Neutrophil (primary cell): ENCODE measurements around the gene KRTAP4-9.

Source experiments
- H3K27ac ChIP-seq: fragments of 200-600 bp; sonication (generic); 2 replicates; pipeline ENCODE4 v1.5.1; 2016; ENCODE audit warnings: mild to moderate bottlenecking, moderate library complexity
- H3K27me3 ChIP-seq: fragments of 200-600 bp; sonication (generic); 2 replicates; pipeline ENCODE4 v1.6.0; 2016; ENCODE audit warnings: mild to moderate bottlenecking
- H3K36me3 ChIP-seq: fragments of 200-600 bp; sonication (generic); 2 replicates; pipeline ENCODE4 v1.5.1; 2017
- H3K4me1 ChIP-seq, 2 experiments: fragments of 200-600 bp in 1 of 2; sonication (generic) in 1 of 2; 1 replicate in 1 of 2; 2 replicates in 1 of 2; pipeline versions ENCODE4 v1.5.1 to v1.6.1; 2013 to 2016; ENCODE audit warnings: low read depth in 1 of 2, low read length in 1 of 2, mild to moderate bottlenecking in 1 of 2, moderate library complexity in 1 of 2; ENCODE audit not compliant: control insufficient read depth in 1 of 2, insufficient read depth in 1 of 2
- H3K4me3 ChIP-seq, 2 experiments: fragments of 200-600 bp in 1 of 2; sonication (generic) in 1 of 2; 1 replicate in 1 of 2; 2 replicates in 1 of 2; pipeline ENCODE4 v1.5.1; 2013 to 2016; ENCODE audit warnings: low read depth in 1 of 2, low read length in 1 of 2, mild to moderate bottlenecking in 1 of 2, moderate library complexity in 1 of 2
- H3K9me3 ChIP-seq: fragments of 200-600 bp; sonication (generic); 2 replicates; pipeline ENCODE4 v1.5.1; 2016
- TF ChIP-seq, protein P1 (sequence below): fragments of 200-600 bp; sonication (generic); IDR thresholded peaks from 2 replicates; pipeline ENCODE4 v1.5.1; 2016; ENCODE audit warnings: antibody characterized with exemption

KRTAP4-9 gene

DNA sequence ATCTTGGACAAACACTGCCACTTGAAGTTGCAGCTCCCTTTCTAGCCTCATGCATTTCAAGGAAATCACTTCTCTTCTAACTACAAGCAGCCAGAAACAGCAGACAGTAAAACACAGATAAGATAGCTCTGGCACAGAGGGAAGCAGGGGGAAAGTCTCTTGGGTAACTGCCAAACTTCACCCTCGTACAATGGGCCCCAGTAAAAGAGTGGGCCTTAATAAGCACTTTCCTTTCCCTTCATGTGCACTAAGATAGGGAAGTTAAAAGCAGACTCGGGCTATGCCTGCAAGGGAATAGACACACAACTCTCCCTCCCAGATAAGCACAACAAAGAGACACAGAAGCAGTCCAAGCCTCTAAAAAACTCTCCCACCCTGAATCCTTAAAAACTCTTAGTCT lies 48.7 kb downstream of the KRTAP4-9 start:
- H3K9me3 ChIP-seq = no peaks in the 10 kb centered on the region
- no peaks in the 10 kb centered on the region for H3K4me1 ChIP-seq
- H3K27ac ChIP-seq = no peak overlapping the region
- TF ChIP-seq, protein P1, sequence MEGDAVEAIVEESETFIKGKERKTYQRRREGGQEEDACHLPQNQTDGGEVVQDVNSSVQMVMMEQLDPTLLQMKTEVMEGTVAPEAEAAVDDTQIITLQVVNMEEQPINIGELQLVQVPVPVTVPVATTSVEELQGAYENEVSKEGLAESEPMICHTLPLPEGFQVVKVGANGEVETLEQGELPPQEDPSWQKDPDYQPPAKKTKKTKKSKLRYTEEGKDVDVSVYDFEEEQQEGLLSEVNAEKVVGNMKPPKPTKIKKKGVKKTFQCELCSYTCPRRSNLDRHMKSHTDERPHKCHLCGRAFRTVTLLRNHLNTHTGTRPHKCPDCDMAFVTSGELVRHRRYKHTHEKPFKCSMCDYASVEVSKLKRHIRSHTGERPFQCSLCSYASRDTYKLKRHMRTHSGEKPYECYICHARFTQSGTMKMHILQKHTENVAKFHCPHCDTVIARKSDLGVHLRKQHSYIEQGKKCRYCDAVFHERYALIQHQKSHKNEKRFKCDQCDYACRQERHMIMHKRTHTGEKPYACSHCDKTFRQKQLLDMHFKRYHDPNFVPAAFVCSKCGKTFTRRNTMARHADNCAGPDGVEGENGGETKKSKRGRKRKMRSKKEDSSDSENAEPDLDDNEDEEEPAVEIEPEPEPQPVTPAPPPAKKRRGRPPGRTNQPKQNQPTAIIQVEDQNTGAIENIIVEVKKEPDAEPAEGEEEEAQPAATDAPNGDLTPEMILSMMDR = no peak
- H3K36me3 ChIP-seq = no peaks in the 10 kb centered on the region
- H3K27me3 ChIP-seq = peaks cover 16% of the 10 kb centered on the region
- H3K4me3 ChIP-seq = no peak overlapping the region
